Ishikawa (cell line): ENCODE results near the gene DGKI.

Experiments
- CEBPB ChIP-seq: IDR thresholded peaks from 2 replicates; pipeline ENCODE4 v1.6.1; 2012
- CREB1 ChIP-seq: IDR thresholded peaks from 2 replicates; pipeline ENCODE4 v1.6.1; 2012; ENCODE audit warnings: low read depth
- EGR1 ChIP-seq: IDR thresholded peaks from 2 replicates; pipeline ENCODE4 v1.6.1; 2012
- EP300 ChIP-seq: IDR thresholded peaks from 2 replicates; pipeline ENCODE4 v1.6.1; 2012; ENCODE audit warnings: borderline replicate concordance
- FOXM1 ChIP-seq: IDR thresholded peaks from 2 replicates; pipeline ENCODE4 v1.6.1; 2012; ENCODE audit warnings: low read depth, borderline replicate concordance
- NFIC ChIP-seq: IDR thresholded peaks from 2 replicates; pipeline ENCODE4 v1.6.1; 2012
- RAD21 ChIP-seq: IDR thresholded peaks from 2 replicates; pipeline ENCODE4 v1.6.1; 2012; ENCODE audit warnings: low read depth
- REST ChIP-seq: IDR thresholded peaks from 2 replicates; pipeline ENCODE4 v1.6.1; 2012; ENCODE audit warnings: low read depth, mild to moderate bottlenecking
- TAF1 ChIP-seq: IDR thresholded peaks from 2 replicates; pipeline ENCODE4 v1.6.1; 2012; ENCODE audit warnings: low read depth, mild to moderate bottlenecking
- TCF12 ChIP-seq: IDR thresholded peaks from 2 replicates; pipeline ENCODE4 v1.6.1; 2012; ENCODE audit warnings: low read depth
- TEAD4 ChIP-seq: IDR thresholded peaks from 2 replicates; pipeline ENCODE4 v1.6.1; 2012
- USF1 ChIP-seq: IDR thresholded peaks from 2 replicates; pipeline ENCODE4 v1.6.1; 2012
- YY1 ChIP-seq: IDR thresholded peaks from 2 replicates; pipeline ENCODE4 v1.6.1; 2012; ENCODE audit warnings: low read depth
- ZBTB7A ChIP-seq: IDR thresholded peaks from 2 replicates; pipeline ENCODE4 v1.6.1; 2012; ENCODE audit warnings: low read depth
- TF ChIP-seq, protein P1 (sequence below): IDR thresholded peaks from 2 replicates; pipeline ENCODE4 v1.6.1; 2012

DGKI gene

DNA sequence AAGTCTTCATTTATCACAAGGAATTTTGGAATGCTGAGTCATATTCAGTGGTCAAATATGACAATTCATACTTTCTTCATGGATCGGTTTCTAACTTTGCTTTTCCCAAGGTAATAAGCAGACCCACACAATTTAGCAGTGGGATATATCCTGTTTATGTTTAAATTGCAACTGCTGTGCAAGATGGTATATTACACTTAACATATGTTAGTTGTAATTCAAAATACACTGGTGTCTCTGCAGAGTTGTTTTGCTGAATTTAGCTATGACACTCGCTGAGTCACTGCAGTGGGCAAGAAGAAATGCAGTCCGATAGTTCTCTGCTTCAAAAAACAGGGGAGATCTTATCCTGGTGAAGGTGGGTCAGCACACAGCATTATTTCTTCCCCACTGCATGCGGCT, 308.4 kb downstream of the DGKI start:
- no peak for TF ChIP-seq ZBTB7A
- TF ChIP-seq YY1 = no peak
- no peak for TF ChIP-seq NFIC
- TF ChIP-seq TCF12 = no peak
- no peak for TF ChIP-seq RAD21
- TF ChIP-seq CEBPB = no peak
- no peak for TF ChIP-seq USF1
- TF ChIP-seq TAF1 = no peak
- no peak for TF ChIP-seq EGR1
- no peak for TF ChIP-seq CREB1
- TF ChIP-seq TEAD4 = no peak
- TF ChIP-seq, protein P1, sequence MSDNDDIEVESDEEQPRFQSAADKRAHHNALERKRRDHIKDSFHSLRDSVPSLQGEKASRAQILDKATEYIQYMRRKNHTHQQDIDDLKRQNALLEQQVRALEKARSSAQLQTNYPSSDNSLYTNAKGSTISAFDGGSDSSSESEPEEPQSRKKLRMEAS = no peak
- TF ChIP-seq EP300 = no peak
- TF ChIP-seq REST = no peak
- no peak for TF ChIP-seq FOXM1

- TF ChIP-seq EGR1 (no peak), NFIC (no peak), CEBPB (no peak), YY1 (no peak), TCF12 (no peak), EP300 (no peak), USF1 (no peak), FOXM1 (no peak), RAD21 (no peak)
Measured at GRCh38 chr7:137535579-137535978, 311.2 kb downstream of the DGKI start.

DNA sequence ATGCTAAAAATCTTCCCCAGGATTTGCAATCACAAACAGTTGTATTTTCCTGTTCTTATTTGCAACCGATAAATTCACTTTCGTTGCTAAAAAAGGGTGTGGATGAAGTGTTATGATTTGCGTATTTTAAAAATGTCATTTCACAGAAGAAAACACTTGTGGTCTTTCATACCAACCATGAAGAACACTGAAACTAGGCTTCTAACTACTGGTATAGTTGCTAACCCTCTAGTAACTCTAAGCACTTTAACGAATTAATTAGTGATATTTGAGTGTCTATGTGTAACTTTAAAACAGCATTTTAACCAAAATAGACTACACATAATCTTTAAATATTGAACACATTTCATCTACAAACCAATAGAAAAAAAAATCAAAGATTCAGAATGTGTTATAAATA, 315.1 kb downstream of the DGKI start:
- TF ChIP-seq YY1 (no peak), CEBPB (no peak), USF1 (no peak), NFIC (no peak), EP300 (no peak), REST (no peak), TCF12 (no peak), FOXM1 (no peak), CREB1 (no peak), TAF1 (no peak)
- TF ChIP-seq, protein P1 = no peak

DNA sequence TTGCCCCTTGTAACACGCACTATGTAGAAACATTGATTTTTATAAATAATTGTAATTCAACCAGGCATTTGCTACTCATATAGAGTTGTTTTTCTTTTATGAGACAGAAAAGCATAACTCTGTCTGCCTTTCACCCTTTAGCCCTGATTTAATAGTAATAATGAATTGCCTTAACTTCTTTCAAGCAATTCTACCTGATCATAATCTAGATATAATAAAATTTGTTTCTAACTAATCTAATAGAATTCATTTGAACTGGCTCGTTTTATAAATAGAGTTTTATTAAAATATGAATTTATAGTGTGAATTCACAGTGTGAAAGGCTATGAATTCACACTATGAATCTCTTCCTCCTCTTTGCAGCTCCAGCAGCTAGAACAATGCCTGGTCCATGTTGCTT, 319.1 kb downstream of the DGKI start:
- TF ChIP-seq REST = no peak
- TF ChIP-seq EP300 = no peak
- no peak for TF ChIP-seq TAF1
- TF ChIP-seq, protein P1 = no peak
- no peak for TF ChIP-seq CREB1
- TF ChIP-seq RAD21 = no peak
- no peak for TF ChIP-seq TEAD4
- TF ChIP-seq USF1 = no peak
- TF ChIP-seq YY1 = no peak
- no peak for TF ChIP-seq ZBTB7A
- no peak for TF ChIP-seq NFIC
- TF ChIP-seq EGR1 = no peak
- TF ChIP-seq CEBPB = no peak
- TF ChIP-seq TCF12 = no peak
- no peak for TF ChIP-seq FOXM1
